CD8-positive, alpha-beta memory T cell (primary cell): ENCODE results near the gene CMC1. TPM values are rescaled to one million over a fixed set of nuclear protein-coding genes. Genes with fewer than 3 reads are reported as not detected.
A peak's percentile ranks its signal among the peaks of the same experiment; 100 is the strongest.

ENCODE experiments used
- CTCF ChIA-PET: fragments of 350-600 bp; sonication (Branson Sonifier 250); formaldehyde crosslinking; loops from one replicate; lab custom pipeline; 2021; ENCODE audit warnings: antibody characterized with exemption; lab: Charles Lee
- POLR2A ChIA-PET: fragments of 350-600 bp; sonication (Branson Sonifier 250); formaldehyde crosslinking; loops from one replicate; lab custom pipeline; 2021; ENCODE audit warnings: antibody characterized with exemption; lab: Charles Lee
- DNase-seq, 5 donors: peaks; one replicate each; pipeline versions ENCODE4 v3.0.0 to v3.0.0-alpha.2; 2020 to 2022; ENCODE audit warnings: mixed read lengths in 1 of 5
- H3K27ac ChIP-seq: one replicate; pipeline ENCODE4 v1.7.0; 2013; ENCODE audit warnings: low read depth, mild to moderate bottlenecking, low read length, moderate library complexity
- H3K27me3 ChIP-seq: 2 replicates; pipeline ENCODE4 v1.7.0; 2013; ENCODE audit warnings: low read length, mild to moderate bottlenecking; ENCODE audit not compliant: insufficient read depth, poor library complexity, severe bottlenecking
- H3K36me3 ChIP-seq: 2 replicates; pipeline ENCODE4 v1.7.0; 2013; ENCODE audit warnings: mild to moderate bottlenecking, low read length, moderate library complexity; ENCODE audit not compliant: insufficient read depth
- H3K4me1 ChIP-seq: 2 replicates; pipeline ENCODE4 v1.7.0; 2013; ENCODE audit warnings: mild to moderate bottlenecking, low read length, moderate library complexity; ENCODE audit not compliant: insufficient read depth
- H3K4me3 ChIP-seq: 2 replicates; pipeline ENCODE4 v1.7.0; 2013; ENCODE audit warnings: mild to moderate bottlenecking, low read length
- H3K9me3 ChIP-seq: 2 replicates; pipeline ENCODE4 v1.7.0; 2013; ENCODE audit warnings: mild to moderate bottlenecking, low read length
- H3K27ac Mint-ChIP-seq, 8 donors: one replicate each; pipeline ENCODE4 v1.8.0; 2020 to 2021; ENCODE audit warnings: mixed read lengths in 8 of 8, mild to moderate bottlenecking in 6 of 8, inconsistent platforms in 3 of 8, moderate library complexity in 3 of 8
- H3K27me3 Mint-ChIP-seq, 2 donors: one replicate each; pipeline ENCODE4 v1.8.0; 2020 to 2021; ENCODE audit warnings: mixed read lengths in 2 of 2, mild to moderate bottlenecking in 1 of 2, moderate library complexity in 1 of 2
- H3K36me3 Mint-ChIP-seq, 3 donors: one replicate each; pipeline ENCODE4 v1.8.0; 2020 to 2021; ENCODE audit warnings: mixed read lengths in 3 of 3, inconsistent platforms in 1 of 3, mild to moderate bottlenecking in 1 of 3
- H3K4me1 Mint-ChIP-seq, 3 donors: one replicate each; pipeline ENCODE4 v1.8.0; 2020 to 2021; ENCODE audit warnings: mixed read lengths in 3 of 3, inconsistent platforms in 1 of 3, mild to moderate bottlenecking in 1 of 3
- H3K4me3 Mint-ChIP-seq, 7 donors: one replicate each; pipeline ENCODE4 v1.8.0; 2020 to 2021; ENCODE audit warnings: mixed read lengths in 7 of 7, mild to moderate bottlenecking in 6 of 7, moderate library complexity in 4 of 7, inconsistent platforms in 2 of 7
- H3K9me3 Mint-ChIP-seq, 5 donors: one replicate each; pipeline ENCODE4 v1.8.0; 2020 to 2022; ENCODE audit warnings: mixed read lengths in 5 of 5, mild to moderate bottlenecking in 3 of 5, moderate library complexity in 2 of 5, inconsistent platforms in 1 of 5
- polyA plus RNA-seq: library from polyadenylated mRNA; unstranded; fragments of 300-500 nt; fragmentation: Illumina TruSeq; gene quantifications from one replicate; pipeline ENCODE4 v1.2.3, GENCODE V29; 2021
- total RNA-seq, 2 experiments: library from RNA; stranded (reverse); gene quantifications; one replicate each; pipeline ENCODE4 v1.2.3, GENCODE V29; 2021

Gene CMC1
- total and polyA plus RNA-seq, 3 experiments from 2014 or later = 46.3 to 205 (median 50.1) TPM

DNA sequence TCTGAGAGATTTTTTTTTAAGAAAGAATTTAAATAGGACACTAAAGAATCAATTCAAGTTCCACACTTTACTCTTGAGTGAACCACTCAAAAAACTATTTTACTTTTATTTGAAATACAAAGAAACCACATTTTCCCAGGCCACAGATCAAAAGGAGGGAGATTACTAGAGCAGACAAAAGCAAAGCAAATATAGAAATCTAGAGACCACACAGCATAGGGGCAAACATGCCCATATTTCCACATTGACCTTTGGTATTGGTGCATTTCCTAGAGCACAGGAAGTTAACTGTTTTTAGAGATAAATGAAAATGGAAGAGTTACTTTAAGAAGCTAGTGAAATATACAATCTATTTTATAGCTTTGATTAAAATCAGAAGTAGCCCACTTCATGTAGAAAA, 79.6 kb downstream of the CMC1 start:
- Mint-ChIP-seq H3K27ac (peak overlapping the region in 3 of 8 donors; percentile 12 to 71 (median 63)), H3K36me3 (peaks cover 5 to 67% (median 18%) of the 10 kb centered on the region in 3 donors), H3K27me3 (no peaks in the 10 kb centered on the region), H3K4me1 (peaks cover 48 to 88% (median 67%) of the 10 kb centered on the region in 3 donors), H3K9me3 (no peaks in the 10 kb centered on the region), H3K4me3 (no peak overlapping the region)
- Histone ChIP-seq H3K36me3 (peaks cover 4% of the 10 kb centered on the region), H3K27me3 (no peaks in the 10 kb centered on the region), H3K4me1 (peaks cover 20% of the 10 kb centered on the region), H3K4me3 (no peak overlapping the region), H3K9me3 (no peaks in the 10 kb centered on the region), H3K27ac (no peak overlapping the region)
- no peak for DNase-seq
- CTCF ChIA-PET = interaction anchor here (0.6 to 5.9 kb wide), 4 partner anchors 38 to 609 kb away, joined by 3 to 37 read pairs (median 12); partner anchors contain the start of gene EOMES
- POLR2A ChIA-PET = no interaction called here

- no peak overlapping the region for H3K4me3 Mint-ChIP-seq
- no peaks in the 10 kb centered on the region for H3K9me3 Mint-ChIP-seq
- H3K36me3 Mint-ChIP-seq = peaks cover 5 to 64% (median 18%) of the 10 kb centered on the region in 3 donors
- Histone ChIP-seq H3K9me3 (no peaks in the 10 kb centered on the region), H3K27me3 (no peaks in the 10 kb centered on the region), H3K4me3 (no peak overlapping the region), H3K4me1 (peaks cover 29% of the 10 kb centered on the region), H3K27ac (no peak overlapping the region), H3K36me3 (peaks cover 4% of the 10 kb centered on the region)
- no peak overlapping the region for H3K27ac Mint-ChIP-seq
- CTCF ChIA-PET = interaction anchor here (1.0 to 5.9 kb wide), 3 partner anchors 34 to 610 kb away, joined by 3 to 37 read pairs (median 20); partner anchors contain the start of gene EOMES
- H3K27me3 Mint-ChIP-seq = no peaks in the 10 kb centered on the region
- POLR2A ChIA-PET = interaction anchor here (0.6 kb wide), 1 partner anchor 613 kb away, joined by 8 read pairs; no protein-coding TSS in a partner anchor
- no peak for DNase-seq
- peaks cover 59 to 95% (median 73%) of the 10 kb centered on the region in 3 donors for H3K4me1 Mint-ChIP-seq
These were observed 81.0 kb downstream of the CMC1 start for GRCh38 chr3:28322464-28322863.

DNA sequence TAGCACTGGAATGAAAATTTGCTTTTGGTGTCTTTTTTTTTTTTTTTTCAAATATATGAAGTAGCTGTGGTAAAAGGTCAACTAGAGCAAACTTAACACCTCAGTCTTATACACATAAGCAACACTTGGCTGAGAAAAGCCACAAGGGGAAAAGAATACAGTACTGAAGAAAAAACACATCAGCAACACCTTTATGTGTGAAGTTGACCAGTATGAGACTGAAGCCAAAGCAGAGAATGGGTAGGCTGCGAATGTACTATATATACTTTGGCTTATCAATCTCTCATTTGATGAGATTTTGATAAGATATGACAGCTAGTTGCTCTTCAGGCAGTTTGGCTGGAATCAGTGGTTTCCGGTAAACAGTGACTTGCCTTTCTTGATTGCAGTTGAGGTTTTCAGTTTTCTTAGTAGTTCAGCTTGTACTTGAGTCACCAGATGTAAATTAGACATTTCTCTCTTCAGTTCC, 85.1 kb downstream of the CMC1 start:
- H3K4me3 ChIP-seq = no peak overlapping the region
- H3K36me3 Mint-ChIP-seq = peaks cover 5 to 44% (median 6%) of the 10 kb centered on the region in 3 donors
- POLR2A ChIA-PET = interaction anchor here (0.6 to 3.9 kb wide), 7 partner anchors 22 to 614 kb away, joined by 3 to 59 read pairs (median 5); partner anchors contain the start of genes AZI2, EOMES and ZCWPW2
- DNase-seq = peak in 4 of 5 donors; percentile 9 to 79 (median 47)
- H3K4me1 ChIP-seq = peaks cover 24% of the 10 kb centered on the region
- H3K4me3 Mint-ChIP-seq = peak overlapping the region; percentile 11 to 71 (median 44)
- no peaks in the 10 kb centered on the region for H3K27me3 ChIP-seq
- H3K27ac Mint-ChIP-seq = peak overlapping the region; percentile 27 to 83 (median 46)
- H3K9me3 ChIP-seq = no peaks in the 10 kb centered on the region
- H3K36me3 ChIP-seq = no peaks in the 10 kb centered on the region
- CTCF ChIA-PET = interaction anchor here (0.6 to 6.2 kb wide), 11 partner anchors 9 to 861 kb away, joined by 3 to 130 read pairs (median 6); partner anchors contain the start of genes AZI2, EOMES and ZCWPW2
- H3K4me1 Mint-ChIP-seq = peaks cover 43 to 75% (median 65%) of the 10 kb centered on the region in 3 donors
- no peaks in the 10 kb centered on the region for H3K9me3 Mint-ChIP-seq
- H3K27ac ChIP-seq = no peak overlapping the region
- H3K27me3 Mint-ChIP-seq = no peaks in the 10 kb centered on the region

DNA sequence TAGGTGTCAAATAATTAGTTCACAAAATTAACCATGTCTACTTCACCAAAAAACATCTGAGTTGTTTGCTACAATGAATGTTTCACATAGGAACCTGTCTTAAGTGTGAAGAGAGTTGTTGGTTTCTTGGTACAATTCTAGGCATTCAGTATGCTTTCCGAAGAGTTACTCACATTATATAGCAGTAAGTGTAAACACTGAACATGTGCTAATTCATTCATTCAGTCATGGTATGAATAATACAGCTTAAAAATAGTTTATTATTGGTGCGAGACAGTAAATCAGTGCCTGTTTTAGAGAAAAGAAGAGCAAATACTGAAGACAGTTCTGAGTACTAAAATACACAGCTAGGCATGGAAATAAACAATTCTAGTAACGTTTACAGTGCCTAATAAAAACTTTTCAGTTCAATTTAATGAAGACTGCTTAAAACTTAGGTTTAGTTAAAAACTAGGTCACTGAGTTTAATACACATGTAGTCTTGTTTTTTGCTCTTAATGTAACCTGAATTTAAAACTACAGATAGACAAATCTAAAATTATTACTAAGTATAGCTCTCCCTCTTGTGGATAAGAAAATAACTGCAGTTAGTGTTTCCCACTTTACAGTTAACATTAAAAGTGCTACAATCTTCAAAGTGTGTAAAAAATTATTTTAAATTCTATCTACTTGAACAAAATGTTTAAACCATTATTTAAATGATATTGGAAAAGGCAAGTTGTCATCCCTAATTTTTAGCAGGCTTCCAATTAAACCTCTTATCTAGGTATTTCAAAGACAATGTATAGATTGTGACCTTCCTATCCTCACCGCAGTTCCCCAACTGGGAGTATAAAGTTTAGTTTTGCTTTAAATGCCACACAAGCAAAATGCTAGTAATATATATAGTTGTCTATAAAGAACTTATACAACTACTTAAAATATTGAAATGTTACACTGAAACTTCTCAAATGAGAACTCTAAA, 87.1 kb downstream of the CMC1 start:
- DNase-seq = peak in 2 of 5 donors; percentile 41 to 49
- no peaks in the 10 kb centered on the region for H3K27me3 Mint-ChIP-seq
- H3K27ac Mint-ChIP-seq = peak overlapping the region in 4 of 8 donors; percentile 35 to 81 (median 52)
- ChIA-PET CTCF (interaction anchor here (0.8 to 6.2 kb wide), 10 partner anchors 9 to 648 kb away, joined by 3 to 130 read pairs (median 6); partner anchors contain the start of genes AZI2, EOMES and ZCWPW2), POLR2A (interaction anchor here (2.3 to 3.9 kb wide), 3 partner anchors 20 to 616 kb away, joined by 13 to 59 read pairs (median 14); partner anchors contain the start of genes AZI2, EOMES and ZCWPW2)
- Histone ChIP-seq H3K36me3 (no peaks in the 10 kb centered on the region), H3K27ac (no peak overlapping the region), H3K4me3 (no peak overlapping the region), H3K27me3 (no peaks in the 10 kb centered on the region), H3K9me3 (no peaks in the 10 kb centered on the region), H3K4me1 (peaks cover 24% of the 10 kb centered on the region)
- H3K4me1 Mint-ChIP-seq = peaks cover 41 to 58% (median 57%) of the 10 kb centered on the region in 3 donors
- H3K9me3 Mint-ChIP-seq = no peaks in the 10 kb centered on the region
- peak overlapping the region in 4 of 7 donors; percentile 19 to 54 (median 40) for H3K4me3 Mint-ChIP-seq
- peaks cover 4 to 38% (median 5%) of the 10 kb centered on the region in 3 donors for H3K36me3 Mint-ChIP-seq

DNA sequence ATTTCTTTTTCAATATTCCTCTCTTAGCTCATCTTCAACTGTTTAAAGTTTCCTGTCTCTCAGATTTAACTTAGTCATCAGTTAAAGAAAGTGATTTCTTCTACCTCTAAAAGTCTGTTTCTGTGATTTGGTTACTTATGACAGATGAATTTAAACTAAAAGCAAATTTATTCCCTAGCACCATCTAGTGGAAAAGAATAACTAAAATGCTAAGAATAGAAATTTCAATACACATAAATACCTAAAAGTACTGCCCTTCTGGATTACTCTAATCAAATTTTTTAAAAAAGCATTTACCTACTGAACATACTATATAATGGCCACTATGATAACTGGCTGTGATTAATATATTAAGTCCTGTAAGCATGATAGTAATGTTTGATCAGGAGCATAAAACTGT, 93.1 kb downstream of the CMC1 start:
- Histone ChIP-seq H3K9me3 (no peaks in the 10 kb centered on the region), H3K27ac (no peak overlapping the region), H3K4me3 (no peak overlapping the region), H3K27me3 (no peaks in the 10 kb centered on the region), H3K36me3 (peaks cover 7% of the 10 kb centered on the region), H3K4me1 (peaks cover 6% of the 10 kb centered on the region)
- CTCF ChIA-PET = interaction anchor here (1.3 to 7.8 kb wide), 4 partner anchors 10 to 622 kb away, joined by 4 to 55 read pairs (median 16); partner anchors contain the start of genes AZI2, EOMES and ZCWPW2
- Mint-ChIP-seq H3K36me3 (peaks cover 0 to 53% (median 4%) of the 10 kb centered on the region in 3 donors), H3K4me3 (no peak overlapping the region), H3K4me1 (peaks cover 5 to 25% (median 25%) of the 10 kb centered on the region in 3 donors), H3K27ac (peak overlapping the region in 2 of 8 donors; percentile 13 to 64), H3K9me3 (no peaks in the 10 kb centered on the region), H3K27me3 (no peaks in the 10 kb centered on the region)
- DNase-seq = no peak
- POLR2A ChIA-PET = no interaction called here

DNA sequence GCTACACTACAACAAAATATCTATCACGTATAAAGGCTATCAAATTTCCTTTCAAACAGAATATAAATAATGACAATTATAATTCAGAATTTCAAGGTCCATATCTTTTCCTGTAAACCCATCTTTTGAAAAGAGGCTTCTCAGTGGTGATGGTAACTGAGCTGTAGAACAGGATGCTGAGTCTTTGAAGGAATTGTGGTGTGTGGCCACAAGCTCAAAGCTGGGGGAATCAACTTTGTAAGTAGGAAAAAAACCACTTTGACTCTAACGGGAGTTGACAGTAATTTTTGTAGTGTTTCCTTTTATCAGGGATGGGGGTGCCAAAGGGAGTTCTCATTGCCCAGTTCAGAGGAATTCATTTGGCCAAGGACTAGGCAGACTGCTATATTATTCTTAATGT, 93.8 kb downstream of the CMC1 start:
- no peak for DNase-seq
- H3K9me3 Mint-ChIP-seq = no peaks in the 10 kb centered on the region
- H3K4me3 Mint-ChIP-seq = no peak overlapping the region
- Histone ChIP-seq H3K9me3 (no peaks in the 10 kb centered on the region), H3K36me3 (peaks cover 7% of the 10 kb centered on the region), H3K4me1 (peaks cover 6% of the 10 kb centered on the region), H3K4me3 (no peak overlapping the region), H3K27ac (no peak overlapping the region), H3K27me3 (no peaks in the 10 kb centered on the region)
- no peak overlapping the region for H3K27ac Mint-ChIP-seq
- POLR2A ChIA-PET = interaction anchor here (0.8 kb wide), 1 partner anchor 624 kb away, joined by 3 read pairs; no protein-coding TSS in a partner anchor
- peaks cover 7 to 28% (median 24%) of the 10 kb centered on the region in 3 donors for H3K4me1 Mint-ChIP-seq
- no peaks in the 10 kb centered on the region for H3K27me3 Mint-ChIP-seq
- CTCF ChIA-PET = interaction anchor here (1.0 to 7.8 kb wide), 6 partner anchors 10 to 623 kb away, joined by 4 to 55 read pairs (median 8); partner anchors contain the start of genes AZI2, EOMES and ZCWPW2
- H3K36me3 Mint-ChIP-seq = peaks cover 0 to 58% (median 5%) of the 10 kb centered on the region in 3 donors

GRCh38 chr3:28337230-28337629, 95.8 kb downstream of the CMC1 start:
- H3K4me3 ChIP-seq = no peak overlapping the region
- no peaks in the 10 kb centered on the region for H3K9me3 ChIP-seq
- Mint-ChIP-seq H3K4me1 (peaks cover 15 to 34% (median 31%) of the 10 kb centered on the region in 3 donors), H3K4me3 (no peak overlapping the region), H3K27ac (peak overlapping the region in 2 of 8 donors; percentile 4 to 46), H3K9me3 (no peaks in the 10 kb centered on the region), H3K36me3 (peaks cover 0 to 48% (median 5%) of the 10 kb centered on the region in 3 donors), H3K27me3 (no peaks in the 10 kb centered on the region)
- H3K36me3 ChIP-seq = peaks cover 7% of the 10 kb centered on the region
- peaks cover 6% of the 10 kb centered on the region for H3K4me1 ChIP-seq
- ChIA-PET POLR2A (interaction anchor here (1.5 kb wide), 1 partner anchor 625 kb away, joined by 6 read pairs; no protein-coding TSS in a partner anchor), CTCF (interaction anchor here (0.6 to 7.8 kb wide), 4 partner anchors 12 to 644 kb away, joined by 4 to 55 read pairs (median 16); partner anchors contain the start of genes AZI2, EOMES and ZCWPW2)
- no peak for DNase-seq
- H3K27me3 ChIP-seq = no peaks in the 10 kb centered on the region
- H3K27ac ChIP-seq = no peak overlapping the region
